ENCODE results near the gene SLC8A1. TPM values are rescaled to one million over a fixed set of nuclear protein-coding genes. Genes with fewer than 3 reads are reported as not detected.

The SLC8A1 gene
- total and polyA plus RNA-seq, 8 donors = 5.4 to 39.7 (median 6.6) TPM

DNA sequence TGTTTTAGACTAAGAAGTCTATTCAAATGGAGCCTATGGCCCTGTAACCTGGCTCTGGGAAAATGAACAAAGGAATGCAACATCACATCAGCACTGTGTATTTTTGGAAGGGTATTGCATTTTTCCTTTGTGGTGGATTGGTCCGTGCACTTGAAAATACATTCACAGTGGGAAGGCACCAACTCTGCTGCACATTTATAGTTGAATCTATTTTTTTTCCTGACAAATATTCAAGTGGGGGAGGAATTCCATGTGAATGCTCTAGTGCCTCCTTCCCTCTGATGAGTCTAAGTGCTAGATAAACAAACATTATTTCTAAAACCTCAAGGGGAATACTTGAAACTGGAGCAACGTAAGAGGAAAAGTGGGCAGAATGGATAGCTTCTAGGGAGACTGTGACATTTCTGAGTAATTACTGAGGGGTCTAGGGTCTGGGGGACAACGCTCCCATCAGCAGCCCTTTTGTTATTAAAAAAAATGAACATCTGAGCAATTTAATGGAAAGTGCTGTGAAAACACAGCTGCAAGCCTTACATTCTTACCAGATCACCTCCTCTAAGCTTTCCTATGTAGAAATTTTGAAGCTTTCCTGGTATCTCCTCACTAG, 208.2 kb downstream of the SLC8A1 start:
- intact Hi-C loops (cut with DNase I) = no loop called here
- H3K4me3 ChIP-seq = no peak overlapping the region
- peaks cover 5 to 10% of the 10 kb centered on the region in 2 donors for H3K4me1 ChIP-seq
- H3K9me3 ChIP-seq = no peaks in the 10 kb centered on the region
- no peaks in the 10 kb centered on the region for H3K36me3 ChIP-seq
- TF ChIP-seq, protein P1, sequence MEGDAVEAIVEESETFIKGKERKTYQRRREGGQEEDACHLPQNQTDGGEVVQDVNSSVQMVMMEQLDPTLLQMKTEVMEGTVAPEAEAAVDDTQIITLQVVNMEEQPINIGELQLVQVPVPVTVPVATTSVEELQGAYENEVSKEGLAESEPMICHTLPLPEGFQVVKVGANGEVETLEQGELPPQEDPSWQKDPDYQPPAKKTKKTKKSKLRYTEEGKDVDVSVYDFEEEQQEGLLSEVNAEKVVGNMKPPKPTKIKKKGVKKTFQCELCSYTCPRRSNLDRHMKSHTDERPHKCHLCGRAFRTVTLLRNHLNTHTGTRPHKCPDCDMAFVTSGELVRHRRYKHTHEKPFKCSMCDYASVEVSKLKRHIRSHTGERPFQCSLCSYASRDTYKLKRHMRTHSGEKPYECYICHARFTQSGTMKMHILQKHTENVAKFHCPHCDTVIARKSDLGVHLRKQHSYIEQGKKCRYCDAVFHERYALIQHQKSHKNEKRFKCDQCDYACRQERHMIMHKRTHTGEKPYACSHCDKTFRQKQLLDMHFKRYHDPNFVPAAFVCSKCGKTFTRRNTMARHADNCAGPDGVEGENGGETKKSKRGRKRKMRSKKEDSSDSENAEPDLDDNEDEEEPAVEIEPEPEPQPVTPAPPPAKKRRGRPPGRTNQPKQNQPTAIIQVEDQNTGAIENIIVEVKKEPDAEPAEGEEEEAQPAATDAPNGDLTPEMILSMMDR (IDR thresholded peaks at IDR 0.05) = no peak
- ATAC-seq = peak; percentile 48
- H3K27ac ChIP-seq = no peak overlapping the region
- no peak for DNase-seq
- no peaks in the 10 kb centered on the region for H3K27me3 ChIP-seq

DNA sequence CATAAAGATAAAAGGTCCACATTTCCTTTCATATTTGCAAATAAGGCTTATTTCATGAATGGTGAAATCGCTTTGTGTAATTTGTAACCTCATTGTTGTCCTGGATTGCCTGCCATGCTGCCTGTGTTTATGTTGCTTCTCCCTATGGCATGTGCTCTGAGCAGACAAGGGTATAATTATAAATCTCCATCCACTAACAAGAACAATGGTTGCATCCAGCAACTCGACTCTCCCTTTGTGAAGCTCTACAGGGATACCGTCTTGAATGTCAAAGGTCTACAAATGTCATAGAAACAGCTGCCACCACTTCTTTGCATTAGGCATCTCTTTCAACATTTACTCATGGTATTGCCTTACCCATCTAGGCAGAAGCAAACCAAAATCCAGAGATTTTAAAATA, 209.6 kb downstream of the SLC8A1 start:
- no peak overlapping the region for H3K4me3 ChIP-seq
- DNase-seq (no peak), ATAC-seq (no peak)
- H3K27ac ChIP-seq = no peak overlapping the region
- intact Hi-C loops (cut with DNase I) = no loop called here
- peaks cover 5 to 10% of the 10 kb centered on the region in 2 donors for H3K4me1 ChIP-seq
- no peaks in the 10 kb centered on the region for H3K36me3 ChIP-seq
- H3K27me3 ChIP-seq = no peaks in the 10 kb centered on the region
- no peaks in the 10 kb centered on the region for H3K9me3 ChIP-seq
- TF ChIP-seq, protein P1 (IDR thresholded peaks at IDR 0.05) = no peak

DNA sequence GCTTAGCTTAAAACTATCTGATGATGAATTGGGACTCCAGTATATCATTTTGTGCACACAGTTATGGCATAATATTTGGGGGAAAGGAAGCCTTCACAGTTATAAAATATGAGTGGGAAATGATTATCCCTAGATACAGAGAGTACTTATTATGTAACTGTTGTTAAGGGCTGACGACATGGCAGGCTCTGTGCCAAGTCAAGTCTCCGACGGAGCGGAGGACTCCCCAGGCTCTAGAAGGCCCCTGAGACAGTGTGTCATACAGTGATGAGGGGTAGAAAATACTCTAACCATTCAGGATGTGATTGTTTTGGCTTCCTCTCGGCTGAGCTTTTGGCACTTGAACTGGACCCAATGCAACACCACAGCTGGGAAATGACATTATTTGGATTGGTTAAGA, 211.8 kb downstream of the SLC8A1 start:
- TF ChIP-seq, protein P1 (IDR thresholded peaks at IDR 0.05) = no peak
- Histone ChIP-seq H3K27me3 (no peaks in the 10 kb centered on the region), H3K9me3 (no peaks in the 10 kb centered on the region), H3K27ac (peak overlapping the region in 1 of 2 donors; percentile 23), H3K4me1 (peaks cover 5 to 10% of the 10 kb centered on the region in 2 donors), H3K4me3 (no peak overlapping the region), H3K36me3 (no peaks in the 10 kb centered on the region)
- peak; percentile 76 for ATAC-seq
- peak in 3 of 4 donors; percentile 69 to 89 (median 80) for DNase-seq
- intact Hi-C loops (cut with DNase I) = no loop called here

DNA sequence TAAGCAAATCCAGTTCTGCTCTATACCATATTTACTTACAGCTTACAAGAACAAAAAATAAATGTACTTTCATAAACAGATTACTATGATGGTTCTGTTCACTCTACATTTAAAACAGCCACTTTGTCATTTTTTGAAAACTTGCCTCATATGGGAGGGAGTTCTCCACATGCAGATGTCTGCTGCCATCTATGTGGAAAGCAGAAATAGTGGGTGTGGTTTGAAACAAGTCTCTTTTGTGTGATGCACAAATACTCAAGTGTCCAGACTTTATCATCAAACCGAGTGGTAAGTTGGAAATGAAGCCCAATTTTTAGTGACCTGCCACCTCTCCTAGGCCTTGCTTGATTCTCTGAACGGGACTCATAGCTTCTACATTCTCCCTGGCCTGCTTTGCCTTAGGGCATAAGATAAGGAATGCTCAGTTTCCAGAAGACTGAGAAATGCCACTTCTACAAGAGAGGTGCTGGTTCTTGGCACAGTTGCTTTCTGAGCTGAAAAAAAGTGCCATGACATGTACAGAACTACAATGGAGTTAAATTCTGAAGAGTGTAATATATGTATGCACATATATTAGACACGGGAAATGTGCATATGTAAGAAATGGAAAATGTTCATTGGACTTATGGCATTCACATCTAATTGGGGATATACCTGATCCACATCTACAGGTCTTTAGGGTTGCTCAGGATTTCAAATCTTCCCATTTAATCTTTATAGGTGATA, 221.0 kb downstream of the SLC8A1 start:
- no peaks in the 10 kb centered on the region for H3K27me3 ChIP-seq
- DNase-seq (no peak), ATAC-seq (no peak)
- no peaks in the 10 kb centered on the region for H3K36me3 ChIP-seq
- H3K4me1 ChIP-seq = no peaks in the 10 kb centered on the region
- no peak overlapping the region for H3K27ac ChIP-seq
- TF ChIP-seq, protein P1 (IDR thresholded peaks at IDR 0.05) = no peak
- no peaks in the 10 kb centered on the region for H3K9me3 ChIP-seq
- intact Hi-C loops (cut with DNase I) = no loop called here
- H3K4me3 ChIP-seq = no peak overlapping the region

DNA sequence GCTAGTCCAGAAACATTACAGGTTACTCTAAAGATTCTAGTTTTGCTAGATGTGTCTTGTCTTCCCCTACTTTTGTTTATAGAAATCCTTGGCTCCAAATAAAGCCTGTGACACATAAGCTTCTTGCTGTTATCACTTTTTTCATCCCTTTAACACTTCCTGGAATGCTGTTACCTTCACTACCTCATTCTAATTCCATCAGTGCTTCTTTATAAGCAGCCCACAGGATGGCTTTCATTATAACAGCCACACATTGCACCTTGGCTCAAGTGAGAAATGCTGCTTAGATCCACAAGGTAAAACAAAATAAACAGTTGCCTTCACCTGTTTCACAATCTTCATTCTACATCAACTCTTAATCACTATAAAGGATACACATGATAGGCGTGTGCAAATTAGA, 221.7 kb downstream of the SLC8A1 start:
- H3K36me3 ChIP-seq = no peaks in the 10 kb centered on the region
- H3K9me3 ChIP-seq = no peaks in the 10 kb centered on the region
- TF ChIP-seq, protein P1 (IDR thresholded peaks at IDR 0.05) = no peak
- H3K4me3 ChIP-seq = no peak overlapping the region
- no peaks in the 10 kb centered on the region for H3K4me1 ChIP-seq
- no peaks in the 10 kb centered on the region for H3K27me3 ChIP-seq
- DNase-seq = no peak
- H3K27ac ChIP-seq = no peak overlapping the region
- intact Hi-C loops (cut with DNase I) = no loop called here
- no peak for ATAC-seq

All from left lung (tissue), 10 donors.